SK-N-MC (cell line): ENCODE data around the gene XPNPEP1.

Source experiments
- DNase-seq: peaks from one replicate; pipeline ENCODE4 v3.0.0-alpha.2; 2011; ENCODE audit warnings: low read depth, low spot score
- H3K27ac ChIP-seq: fragments of 200-600 bp; sonication (generic); 2 replicates; pipeline ENCODE4 v1.5.1; 2016; ENCODE audit warnings: mixed run types
- H3K36me3 ChIP-seq: fragments of 200-600 bp; sonication (generic); 2 replicates; pipeline ENCODE4 v1.6.1; 2017; ENCODE audit warnings: antibody characterized with exemption, low read length, mixed read lengths; ENCODE audit not compliant: insufficient read depth
- H3K4me3 ChIP-seq: fragments of 200-600 bp; sonication (generic); 2 replicates; pipeline ENCODE4 v1.5.1; 2016
- H3K9ac ChIP-seq: fragments of 200-600 bp; sonication (generic); 2 replicates; pipeline ENCODE4 v1.8.0; 2017; ENCODE audit warnings: mixed run types, mixed read lengths; ENCODE audit not compliant: insufficient read length
- H3K9me3 ChIP-seq: fragments of 200-600 bp; sonication (generic); 2 replicates; pipeline ENCODE4 v1.6.1; 2017; ENCODE audit warnings: low read depth, mild to moderate bottlenecking, antibody characterized with exemption, low read length, moderate library complexity, mixed read lengths
- EZH2 ChIP-seq: fragments of 200-600 bp; sonication (generic); IDR thresholded peaks from one replicate; pipeline ENCODE4 v1.6.1; 2017; ENCODE audit warnings: antibody characterized with exemption
- FOXP2 ChIP-seq: optimal IDR thresholded peaks from 2 replicates; pipeline ENCODE3; 2011; ENCODE audit warnings: mild to moderate bottlenecking, moderate library complexity; ENCODE audit not compliant: insufficient read depth; ENCODE audit errors: extremely low read length, control extremely low read depth
- POLR2AphosphoS5 ChIP-seq: IDR thresholded peaks from 2 replicates; pipeline ENCODE4 v1.6.1; 2012; ENCODE audit warnings: mild to moderate bottlenecking, low read depth, low read length, borderline replicate concordance

The XPNPEP1 gene

GRCh38 chr10:109875828-109876821 is 47.2 kb downstream of the XPNPEP1 start:
- H3K9me3 ChIP-seq = no peaks in the 10 kb centered on the region
- H3K27ac ChIP-seq = no peak overlapping the region
- no peak overlapping the region for H3K9ac ChIP-seq
- no peak for TF ChIP-seq EZH2
- no peak for TF ChIP-seq FOXP2
- TF ChIP-seq POLR2AphosphoS5 = no peak
- H3K36me3 ChIP-seq = no peaks in the 10 kb centered on the region; the same call in 1 of the 2 replicates
- no peak overlapping the region for H3K4me3 ChIP-seq
- DNase-seq = no peak

DNA sequence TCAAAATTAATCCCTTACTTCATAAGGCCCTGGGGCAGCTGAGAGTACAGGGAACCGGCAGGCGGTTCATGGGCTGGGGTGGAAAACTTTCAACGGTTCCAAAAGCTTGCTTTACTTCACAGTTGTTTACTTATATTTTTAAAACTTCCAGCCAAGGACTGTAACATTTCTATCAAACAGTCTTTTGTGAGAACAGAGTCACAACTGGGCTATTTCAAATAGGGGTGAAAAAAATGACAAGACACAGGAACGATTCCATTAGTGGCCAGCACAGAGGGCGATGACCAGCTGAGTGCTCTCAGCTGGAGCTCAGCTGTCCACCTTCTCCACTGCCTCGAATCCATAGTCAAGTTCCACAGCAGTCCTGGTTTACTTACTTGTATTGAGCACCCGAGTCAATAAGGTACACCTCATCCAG is 48.2 kb downstream of the XPNPEP1 start:
- Histone ChIP-seq H3K36me3 (no peaks in the 10 kb centered on the region; the same call in 1 of the 2 replicates), H3K9ac (no peak overlapping the region), H3K4me3 (no peak overlapping the region), H3K9me3 (no peaks in the 10 kb centered on the region), H3K27ac (no peak overlapping the region)
- DNase-seq = no peak
- TF ChIP-seq EZH2 (no peak), POLR2AphosphoS5 (no peak), FOXP2 (no peak)

GRCh38 chr10:109871476-109871875 is 51.8 kb downstream of the XPNPEP1 start:
- Histone ChIP-seq H3K9me3 (no peaks in the 10 kb centered on the region), H3K9ac (no peak overlapping the region), H3K36me3 (no peaks in the 10 kb centered on the region; the same call in 1 of the 2 replicates), H3K4me3 (no peak overlapping the region), H3K27ac (no peak overlapping the region)
- TF ChIP-seq EZH2 (no peak), FOXP2 (no peak), POLR2AphosphoS5 (no peak)
- no peak for DNase-seq

DNA sequence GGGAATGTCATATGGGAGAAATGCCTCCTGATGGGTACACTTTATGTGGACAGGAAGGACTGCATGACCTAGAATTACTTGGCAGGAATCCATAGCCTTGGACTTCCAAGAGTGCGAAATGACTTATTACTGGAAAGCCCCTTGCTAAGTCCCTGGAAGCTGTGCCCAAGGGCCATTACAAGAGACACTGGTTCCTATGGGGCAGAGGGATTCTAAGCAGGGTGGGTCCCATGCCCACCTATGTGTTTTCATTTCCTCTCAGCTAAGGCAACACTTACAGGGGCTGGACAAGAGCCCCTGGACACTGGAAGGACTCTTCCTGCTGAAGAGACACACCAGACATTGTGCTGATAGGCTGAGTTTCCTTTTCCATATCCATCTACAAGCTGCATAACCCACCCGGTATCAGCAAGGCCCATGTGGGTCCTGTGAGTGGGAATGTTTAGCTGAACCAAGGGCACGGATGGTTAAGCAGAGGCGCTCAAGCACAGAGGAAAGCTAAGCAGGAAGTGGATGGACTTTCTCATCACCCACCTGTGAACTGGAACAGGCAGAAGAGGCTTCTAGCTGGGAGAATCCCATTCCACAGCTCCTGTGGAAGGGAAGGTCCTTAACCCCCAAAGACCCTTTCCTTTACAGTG is 56.2 kb downstream of the XPNPEP1 start:
- H3K9me3 ChIP-seq = no peaks in the 10 kb centered on the region
- H3K36me3 ChIP-seq = peaks cover 5% of the 10 kb centered on the region
- no peak overlapping the region for H3K27ac ChIP-seq
- no peak for DNase-seq
- H3K9ac ChIP-seq = no peak overlapping the region
- no peak for TF ChIP-seq EZH2
- TF ChIP-seq FOXP2 = no peak
- TF ChIP-seq POLR2AphosphoS5 = no peak
- no peak overlapping the region for H3K4me3 ChIP-seq

DNA sequence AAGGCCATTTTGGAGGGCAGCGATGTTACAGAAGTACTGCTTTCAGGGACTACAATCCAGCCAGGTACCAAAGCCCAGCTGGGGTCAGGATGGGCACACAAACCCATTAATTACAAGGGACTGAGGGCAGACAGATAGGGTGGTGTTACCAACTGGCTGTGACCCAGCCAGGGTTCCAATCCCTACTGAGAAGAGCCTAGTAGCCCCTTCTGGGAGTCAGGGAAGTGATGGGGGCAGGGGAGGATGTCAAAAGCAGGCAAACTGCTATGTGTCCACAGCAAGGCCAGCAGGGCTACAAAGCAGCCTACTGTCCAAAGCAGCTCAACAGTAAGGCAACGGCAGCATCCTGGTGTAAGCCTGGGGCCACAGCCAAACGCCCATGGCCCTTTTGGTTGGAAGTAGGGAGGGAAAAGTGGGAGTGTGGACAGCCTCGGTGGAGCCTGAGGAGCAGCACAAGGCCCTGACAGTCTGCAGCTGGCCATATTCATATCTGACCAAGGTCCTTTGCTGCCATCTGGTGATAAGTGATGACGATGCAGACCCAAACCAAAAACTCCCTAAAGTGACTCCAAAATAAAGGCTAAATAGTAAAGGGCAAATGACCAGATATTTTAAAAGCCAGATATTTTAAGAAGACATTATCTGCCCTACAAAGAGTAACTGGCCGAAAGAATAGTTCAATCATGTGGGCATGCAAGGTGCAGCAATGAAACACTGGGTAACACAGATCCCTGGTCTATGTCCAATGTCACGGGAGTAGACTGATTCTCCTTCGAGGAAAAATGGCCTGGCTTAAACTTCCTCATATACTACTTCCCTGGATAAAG is 56.9 kb downstream of the XPNPEP1 start:
- Histone ChIP-seq H3K9me3 (no peaks in the 10 kb centered on the region), H3K27ac (no peak overlapping the region), H3K9ac (no peak overlapping the region), H3K4me3 (no peak overlapping the region), H3K36me3 (peaks cover 5% of the 10 kb centered on the region)
- DNase-seq = no peak
- TF ChIP-seq FOXP2 (no peak), POLR2AphosphoS5 (no peak), EZH2 (no peak)

- Histone ChIP-seq H3K27ac (no peak overlapping the region), H3K9ac (no peak overlapping the region), H3K36me3 (peaks cover 5% of the 10 kb centered on the region), H3K4me3 (no peak overlapping the region), H3K9me3 (no peaks in the 10 kb centered on the region)
- no peak for TF ChIP-seq POLR2AphosphoS5
- TF ChIP-seq FOXP2 = no peak
- no peak for TF ChIP-seq EZH2
- DNase-seq = no peak
Measured at GRCh38 chr10:109863775-109864174, 59.5 kb downstream of the XPNPEP1 start.

GRCh38 chr10:109862738-109863137 is 60.6 kb downstream of the XPNPEP1 start:
- Histone ChIP-seq H3K27ac (no peak overlapping the region), H3K36me3 (peaks cover 5% of the 10 kb centered on the region), H3K4me3 (no peak overlapping the region), H3K9me3 (no peaks in the 10 kb centered on the region), H3K9ac (no peak overlapping the region)
- TF ChIP-seq FOXP2 (no peak), POLR2AphosphoS5 (no peak), EZH2 (no peak)
- DNase-seq = no peak
